22Rv1 (cell line): ENCODE measurements around the gene GPC6.

ENCODE experiments used
- ZFX ChIP-seq: fragments of 450-650 bp; IDR thresholded peaks from 2 replicates; pipeline ENCODE4 v1.6.1; 2017; ENCODE audit warnings: antibody characterized with exemption, borderline replicate concordance
- TF ChIP-seq, protein P1 (sequence below): fragments of 450-650 bp; IDR thresholded peaks from 2 replicates; pipeline ENCODE4 v1.5.1; 2017; ENCODE audit warnings: mild to moderate bottlenecking

DNA sequence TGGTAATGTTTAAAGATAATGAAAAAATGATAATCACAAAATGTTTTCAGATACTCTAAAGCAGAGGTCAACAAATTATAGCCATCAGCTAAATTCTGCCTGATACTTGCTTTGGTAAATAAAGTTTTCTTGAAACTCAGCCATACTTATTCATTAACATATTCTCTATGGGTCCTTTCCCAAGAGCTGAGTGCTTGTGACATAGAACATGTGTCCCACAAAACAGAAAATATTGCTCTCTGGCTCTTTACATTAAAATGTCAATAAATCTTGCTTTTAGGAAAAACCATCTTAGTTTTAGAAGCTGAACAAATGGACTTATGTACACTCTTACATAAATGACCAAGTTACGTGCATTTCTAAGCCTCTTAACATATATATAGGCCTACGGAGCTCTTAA lies 945.8 kb downstream of the GPC6 start:
- TF ChIP-seq, protein P1, sequence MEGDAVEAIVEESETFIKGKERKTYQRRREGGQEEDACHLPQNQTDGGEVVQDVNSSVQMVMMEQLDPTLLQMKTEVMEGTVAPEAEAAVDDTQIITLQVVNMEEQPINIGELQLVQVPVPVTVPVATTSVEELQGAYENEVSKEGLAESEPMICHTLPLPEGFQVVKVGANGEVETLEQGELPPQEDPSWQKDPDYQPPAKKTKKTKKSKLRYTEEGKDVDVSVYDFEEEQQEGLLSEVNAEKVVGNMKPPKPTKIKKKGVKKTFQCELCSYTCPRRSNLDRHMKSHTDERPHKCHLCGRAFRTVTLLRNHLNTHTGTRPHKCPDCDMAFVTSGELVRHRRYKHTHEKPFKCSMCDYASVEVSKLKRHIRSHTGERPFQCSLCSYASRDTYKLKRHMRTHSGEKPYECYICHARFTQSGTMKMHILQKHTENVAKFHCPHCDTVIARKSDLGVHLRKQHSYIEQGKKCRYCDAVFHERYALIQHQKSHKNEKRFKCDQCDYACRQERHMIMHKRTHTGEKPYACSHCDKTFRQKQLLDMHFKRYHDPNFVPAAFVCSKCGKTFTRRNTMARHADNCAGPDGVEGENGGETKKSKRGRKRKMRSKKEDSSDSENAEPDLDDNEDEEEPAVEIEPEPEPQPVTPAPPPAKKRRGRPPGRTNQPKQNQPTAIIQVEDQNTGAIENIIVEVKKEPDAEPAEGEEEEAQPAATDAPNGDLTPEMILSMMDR = no peak
- no peak for TF ChIP-seq ZFX
